DMS114 treated with DMSO at 0.1 percent for 48 hours (cell line): ENCODE data around the gene SSH3.

ENCODE experiments used
- DNase-seq: peaks from one replicate; lab custom pipeline; 2025; ENCODE audit not compliant: unreplicated experiment; lab: John Stamatoyannopoulos, UW

Gene SSH3

DNA sequence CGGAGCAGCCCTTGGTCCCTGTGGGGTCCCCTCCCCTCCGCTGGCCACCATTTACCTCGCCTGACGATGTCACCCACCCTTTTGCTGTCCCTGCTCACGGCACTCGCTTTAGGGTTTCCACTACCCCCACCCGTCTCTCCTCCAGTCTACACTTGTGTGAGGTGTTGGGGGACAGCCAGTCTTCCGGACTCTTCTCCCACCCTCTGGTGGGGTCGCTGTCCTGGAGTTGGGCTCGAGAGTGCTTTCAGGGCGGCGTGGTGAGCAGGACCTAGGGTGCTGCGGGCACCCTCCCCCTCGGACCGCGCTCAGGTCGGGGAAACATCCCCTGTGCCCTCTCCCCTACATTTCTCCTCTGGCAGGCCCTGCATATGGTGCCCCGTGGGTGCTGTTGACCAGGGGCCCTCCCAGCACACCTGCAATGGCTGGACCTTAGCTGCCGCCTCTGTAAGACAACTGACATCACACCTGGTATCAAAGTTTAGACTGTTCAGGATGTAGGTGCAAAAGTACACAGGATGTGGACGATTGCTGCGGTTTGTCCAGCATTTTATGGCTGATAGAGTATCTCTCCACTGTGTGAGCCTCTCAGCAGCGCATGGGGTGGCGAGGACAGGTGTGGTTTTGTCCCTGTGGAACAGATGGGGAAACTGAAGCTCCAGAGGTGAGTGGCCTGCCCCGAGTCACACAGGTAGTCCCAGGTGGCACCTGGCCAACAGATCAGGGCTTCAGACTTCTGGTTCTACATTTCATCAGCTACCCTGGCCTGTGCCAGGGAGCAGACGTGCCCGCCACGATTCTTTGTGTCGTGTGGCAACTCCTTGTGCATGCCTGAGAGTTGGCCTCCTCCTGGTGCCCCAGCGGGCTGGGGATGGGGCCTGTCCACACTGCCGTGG is 35.9 kb upstream of the SSH3 start:
- DNase-seq, result no peak

DNA sequence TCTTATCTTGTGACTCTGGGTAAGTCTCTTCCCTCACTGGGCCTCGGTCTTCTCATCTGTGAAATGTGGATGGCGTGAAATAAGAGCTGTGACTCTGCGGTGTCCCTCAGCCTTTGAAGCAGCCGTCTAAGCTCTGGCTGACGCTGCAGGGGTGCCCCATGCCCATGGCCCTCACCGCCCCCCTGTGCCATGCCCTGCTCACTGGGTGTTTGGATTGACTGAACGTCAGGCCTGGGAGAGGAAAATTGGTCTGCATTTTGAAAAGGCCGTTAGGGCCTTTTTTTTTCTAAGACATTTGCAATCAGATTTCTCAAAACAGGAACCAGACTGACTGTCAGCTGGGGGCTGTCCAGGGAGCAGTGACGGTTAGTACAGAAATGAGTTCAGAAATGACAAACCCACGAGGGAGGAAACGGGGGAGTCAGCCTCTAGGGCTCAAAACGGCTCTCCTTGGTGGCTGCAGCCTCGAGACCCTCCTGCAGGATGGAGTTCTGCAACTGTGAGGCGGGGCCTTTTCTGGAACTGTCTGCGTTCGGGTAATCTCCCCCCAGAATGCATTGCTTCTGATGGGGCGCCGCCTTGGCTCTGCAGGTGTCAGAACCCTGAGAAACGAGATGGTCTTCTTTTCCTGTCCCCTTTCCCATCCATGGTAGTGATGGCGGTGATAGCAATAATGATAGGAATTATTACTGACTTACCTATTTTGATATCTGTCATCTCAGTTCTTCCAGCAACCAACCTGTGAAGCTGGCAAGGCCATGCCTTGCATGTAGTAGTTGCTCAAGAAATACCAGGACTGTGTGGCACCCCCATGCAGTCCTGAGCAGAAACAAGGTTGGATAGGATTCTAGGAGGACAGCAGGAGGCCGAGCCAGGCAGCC is 35.0 kb upstream of the SSH3 start:
- no peak for DNase-seq

DNA sequence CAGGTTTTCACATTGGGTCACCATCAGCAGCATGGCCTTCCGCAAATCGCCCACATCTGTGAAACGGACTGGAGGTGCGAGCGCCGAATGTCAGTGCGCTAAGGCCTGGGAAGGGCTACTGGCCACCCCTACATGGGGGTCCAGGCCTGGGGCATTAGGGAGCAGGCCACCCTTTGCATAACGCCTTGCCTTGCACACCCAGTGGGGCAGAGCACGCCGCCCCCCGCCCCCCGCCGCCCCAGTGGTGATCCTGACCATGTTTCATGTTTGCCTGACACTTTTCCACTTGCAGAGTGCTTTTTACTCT is 34.4 kb upstream of the SSH3 start:
- DNase-seq, result no peak

DNA sequence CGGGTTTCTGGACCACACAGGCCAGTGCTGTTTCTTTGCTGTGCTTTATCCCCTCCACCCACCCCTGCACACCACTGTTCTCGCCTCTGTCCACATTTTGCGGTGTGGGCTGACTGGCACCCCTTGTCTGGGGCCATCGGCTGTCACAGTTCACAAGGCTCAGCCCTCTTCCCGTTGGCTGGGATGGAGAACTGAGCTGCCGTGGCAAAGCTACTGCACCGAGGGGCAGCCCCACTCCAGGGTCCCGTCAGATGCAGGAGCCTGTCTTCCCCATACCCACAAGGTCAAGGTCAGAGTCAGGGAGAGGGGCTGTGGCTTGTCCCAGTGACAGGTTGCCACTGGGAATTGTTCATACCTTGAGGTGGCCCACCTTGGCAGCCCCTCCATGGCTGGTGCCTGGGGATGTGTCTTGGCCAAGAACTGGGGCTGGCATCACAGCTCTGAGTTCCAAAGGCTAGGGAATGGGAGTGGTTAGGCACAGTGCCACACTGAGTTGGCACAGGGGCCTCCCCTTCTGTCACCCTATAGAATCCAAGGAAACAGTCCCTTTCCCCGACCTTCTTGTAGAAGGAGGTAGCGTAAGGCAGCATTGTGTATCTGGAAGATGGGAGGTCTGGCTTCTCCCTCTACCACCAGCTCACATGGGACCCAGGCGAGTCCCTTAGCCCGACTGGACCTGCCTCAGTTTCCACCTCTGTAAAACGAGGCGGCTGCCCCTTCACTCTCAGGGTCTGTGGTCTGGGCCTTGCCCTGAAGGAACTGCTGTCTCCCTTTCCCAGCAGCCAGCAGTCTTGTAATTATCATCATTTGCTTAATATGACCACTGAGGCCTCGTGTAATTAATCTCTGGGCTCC is 33.7 kb upstream of the SSH3 start:
- no peak for DNase-seq

DNA sequence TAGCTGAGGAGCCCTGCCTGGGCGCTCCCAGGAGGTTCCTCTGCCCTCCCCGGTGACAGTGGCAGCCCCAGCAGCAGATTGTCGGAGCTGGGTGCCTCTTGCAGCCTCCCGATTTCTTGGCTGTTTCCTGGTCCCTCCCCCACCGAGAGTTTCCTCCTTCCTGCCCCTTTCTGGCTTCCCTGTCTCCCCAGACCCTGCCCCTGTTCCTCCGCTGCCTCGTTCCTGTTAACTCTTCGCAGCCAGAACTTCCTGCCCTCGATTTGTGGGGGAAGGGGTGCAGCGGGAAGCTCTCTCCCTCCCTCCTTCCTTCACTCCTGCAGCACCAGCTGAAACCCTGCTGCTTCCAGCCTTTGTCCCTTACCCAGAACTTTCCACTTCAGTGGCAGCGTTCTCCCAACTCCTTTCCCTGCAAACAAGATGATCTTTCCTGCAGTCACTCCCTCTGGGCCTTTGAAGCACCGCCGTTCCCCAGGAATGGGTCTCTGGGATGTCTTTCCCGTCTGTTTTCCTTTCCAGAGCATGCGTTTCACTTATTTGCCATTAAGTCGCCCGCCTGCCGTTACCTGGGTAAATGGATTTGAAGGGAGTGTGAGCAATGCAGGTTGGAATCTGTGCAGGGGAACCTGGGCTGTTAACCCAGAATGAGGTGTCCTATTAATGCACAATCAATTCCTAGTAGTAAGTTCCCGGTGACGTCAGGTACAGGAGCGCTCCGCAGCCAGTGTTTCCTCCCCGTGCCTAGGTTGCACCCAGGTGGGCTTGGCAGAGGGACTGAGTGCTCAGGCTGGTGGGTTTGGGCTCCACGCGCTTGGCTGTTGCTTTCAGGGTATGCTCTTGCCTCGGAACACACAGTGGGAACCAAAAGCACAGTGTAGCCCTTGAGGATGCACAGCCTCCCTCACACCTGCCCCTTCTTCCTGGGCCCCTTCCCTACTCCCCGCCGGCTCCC is 32.8 kb upstream of the SSH3 start:
- DNase-seq, result no peak

DNA sequence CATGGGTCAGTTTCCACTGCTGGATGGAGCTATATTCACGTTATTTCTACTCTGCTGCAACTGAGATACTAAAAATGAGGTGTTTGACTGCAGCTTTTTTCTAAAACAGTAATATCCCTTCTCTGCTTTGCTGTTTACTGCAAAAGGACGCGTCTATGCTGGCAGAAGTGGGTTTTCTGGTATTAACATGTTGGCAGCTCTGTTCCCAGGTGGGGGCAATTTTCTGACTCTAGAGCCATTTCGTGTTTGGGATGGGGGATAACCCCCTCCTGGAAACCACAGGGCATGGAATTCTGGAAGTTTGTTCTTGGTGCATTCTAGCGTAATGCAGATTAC is 32.2 kb upstream of the SSH3 start:
- DNase-seq, result no peak

DNA sequence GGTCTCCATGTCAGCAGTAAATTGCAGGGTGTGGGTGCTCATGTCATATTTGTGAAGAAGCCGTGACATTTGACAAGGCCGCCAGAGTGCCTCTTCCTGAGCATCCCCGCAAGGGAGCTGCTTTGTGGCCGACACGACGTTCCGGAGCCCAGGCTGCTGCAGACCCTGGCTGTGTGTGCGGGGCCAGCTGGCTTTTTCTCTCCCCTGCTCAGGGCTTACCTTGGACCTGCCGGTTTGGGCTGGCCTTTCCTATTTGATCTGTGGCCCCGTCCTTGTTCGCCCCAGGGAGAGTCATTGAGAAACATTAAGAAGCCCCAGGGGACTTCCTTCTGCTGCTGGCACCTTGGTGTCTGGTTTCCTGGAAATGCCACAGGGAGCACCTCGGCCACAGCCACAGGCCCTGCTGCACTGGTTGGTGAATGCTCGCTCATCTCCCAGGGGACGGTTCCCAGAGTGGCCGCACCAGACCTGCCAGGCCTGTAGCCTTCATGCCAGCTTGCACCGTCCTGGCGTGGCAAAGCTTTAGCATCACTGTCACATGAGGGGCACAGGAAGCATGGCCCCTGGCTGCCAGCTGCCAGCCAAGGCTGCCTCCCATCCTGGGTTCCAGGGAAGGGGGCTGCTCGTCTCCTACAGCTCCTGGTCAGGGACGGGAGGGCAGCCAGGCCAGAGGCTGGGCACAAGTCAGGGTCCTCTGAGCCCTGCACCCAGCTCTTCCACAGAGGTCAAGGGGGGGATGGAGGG is 31.6 kb upstream of the SSH3 start:
- no peak for DNase-seq

DNA sequence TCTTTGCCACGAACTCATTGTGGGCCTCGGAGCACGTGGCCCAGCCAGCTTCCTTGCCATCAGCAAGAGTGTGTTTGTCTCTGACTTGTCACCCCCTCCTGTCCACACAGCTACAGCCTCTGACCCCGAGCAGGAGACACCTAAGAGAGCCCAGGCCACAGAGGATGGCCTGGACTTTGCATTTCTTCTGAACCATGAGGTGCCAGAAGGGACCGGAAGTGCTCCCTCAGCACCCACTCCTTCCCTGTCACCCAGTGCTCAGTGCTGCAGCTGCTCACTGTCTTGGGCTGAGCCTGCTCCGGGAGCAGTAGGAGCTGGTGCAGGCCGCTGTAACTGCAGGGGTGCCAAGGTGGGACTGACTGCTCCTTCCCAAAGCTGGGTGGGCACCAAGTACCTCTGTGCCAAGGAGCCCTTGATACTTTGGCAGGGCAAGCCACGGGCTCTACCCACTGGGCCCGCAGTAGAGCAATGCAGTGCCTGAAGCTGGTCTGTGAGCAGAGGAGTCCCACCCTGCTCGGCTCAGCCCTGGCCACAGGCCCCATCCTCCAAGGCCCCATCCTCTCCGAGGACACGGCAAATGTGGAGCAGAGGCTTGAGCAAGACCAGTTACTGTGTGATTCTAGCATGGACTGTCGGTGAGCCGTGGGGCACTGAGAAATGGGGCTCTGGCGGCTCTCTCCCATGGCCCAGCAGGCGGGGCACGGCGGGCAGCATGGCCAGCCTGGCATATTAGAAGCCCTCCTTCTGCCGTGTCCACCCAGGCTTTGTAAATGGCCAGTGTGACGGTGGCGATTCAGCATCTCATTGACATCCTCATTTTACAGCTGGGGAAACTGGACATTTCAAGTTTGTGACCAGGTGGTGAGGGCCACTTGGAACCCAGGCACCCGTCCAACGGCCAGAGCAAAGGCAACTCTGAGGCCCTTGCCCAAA is 30.7 kb upstream of the SSH3 start:
- no peak for DNase-seq

DNA sequence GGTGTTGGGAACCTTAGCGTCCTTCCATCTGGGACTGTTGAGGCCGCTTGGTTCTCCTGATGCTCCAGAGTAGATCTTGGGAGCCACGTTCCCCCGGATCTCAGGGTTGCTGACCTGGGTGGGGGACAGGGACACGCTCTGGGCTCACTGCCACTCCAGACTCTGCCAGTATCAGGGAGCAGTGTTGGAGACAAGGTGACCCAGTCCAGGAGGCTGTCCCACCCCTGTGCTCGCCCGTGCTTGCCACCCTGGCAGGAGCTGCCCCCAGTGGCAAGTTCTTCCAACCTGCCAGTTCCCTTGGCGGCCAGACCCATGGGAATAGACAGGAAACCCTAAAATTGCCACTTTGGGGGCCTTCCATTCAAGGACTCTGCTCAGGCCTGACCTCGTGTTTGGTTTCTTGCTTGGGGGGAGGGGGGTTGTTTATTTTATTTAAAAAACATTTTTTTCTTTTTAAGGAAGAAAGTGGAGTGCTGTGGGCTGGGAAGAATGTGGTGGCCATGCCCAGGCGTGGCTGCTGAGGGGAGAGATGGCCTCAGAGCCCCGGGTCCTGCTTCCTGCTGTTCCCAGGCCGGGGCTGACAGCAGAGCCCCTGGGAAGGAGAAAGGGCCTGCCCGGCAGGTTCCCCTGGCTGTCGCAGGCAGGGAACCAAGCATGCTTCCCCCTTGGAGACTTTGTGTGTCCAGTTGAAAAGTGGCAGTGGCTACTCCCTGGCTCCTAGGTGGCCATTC is 29.9 kb upstream of the SSH3 start:
- DNase-seq, result no peak

DNA sequence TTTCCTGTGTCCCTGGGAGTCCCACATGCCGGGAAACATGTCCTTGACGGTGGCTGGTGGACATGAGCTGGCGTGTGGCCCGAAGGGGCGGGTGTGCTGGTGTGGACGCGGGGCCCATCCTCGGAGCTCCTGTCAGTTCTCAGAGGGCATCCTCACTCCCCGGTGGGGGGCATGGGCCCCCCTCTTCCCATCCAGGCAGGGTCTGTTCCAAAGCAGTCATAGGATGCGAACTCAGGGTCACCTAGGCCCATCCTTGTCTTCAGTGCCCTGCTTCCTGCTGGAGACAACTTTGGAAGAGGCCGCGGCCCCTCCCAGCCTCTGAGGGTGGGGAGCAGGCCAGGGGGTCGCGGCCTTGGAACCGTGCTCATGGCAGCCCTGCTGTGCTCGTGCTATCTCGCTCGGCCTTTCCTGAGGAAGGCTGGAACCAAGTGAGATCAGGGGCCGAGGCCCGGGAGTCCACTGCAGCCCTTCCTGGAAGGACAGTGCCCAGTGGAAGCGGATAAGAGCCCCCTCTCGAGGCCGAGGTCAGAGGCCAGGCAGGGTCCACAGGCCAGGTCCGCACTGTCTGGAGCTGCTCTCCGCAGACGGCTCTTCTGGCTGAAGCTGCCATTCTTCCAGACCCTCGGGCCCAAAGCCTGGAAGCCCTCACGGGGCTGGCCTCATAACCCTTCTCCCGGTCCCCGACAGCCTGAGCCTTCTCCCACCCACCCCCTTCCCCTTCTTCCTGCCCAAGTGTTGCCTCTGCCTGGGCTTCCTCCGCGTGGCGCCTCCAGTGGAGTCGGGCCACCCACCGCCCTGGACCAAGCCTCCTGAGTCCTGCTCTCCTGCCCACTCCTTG is 28.3 kb upstream of the SSH3 start:
- DNase-seq, result no peak

DNA sequence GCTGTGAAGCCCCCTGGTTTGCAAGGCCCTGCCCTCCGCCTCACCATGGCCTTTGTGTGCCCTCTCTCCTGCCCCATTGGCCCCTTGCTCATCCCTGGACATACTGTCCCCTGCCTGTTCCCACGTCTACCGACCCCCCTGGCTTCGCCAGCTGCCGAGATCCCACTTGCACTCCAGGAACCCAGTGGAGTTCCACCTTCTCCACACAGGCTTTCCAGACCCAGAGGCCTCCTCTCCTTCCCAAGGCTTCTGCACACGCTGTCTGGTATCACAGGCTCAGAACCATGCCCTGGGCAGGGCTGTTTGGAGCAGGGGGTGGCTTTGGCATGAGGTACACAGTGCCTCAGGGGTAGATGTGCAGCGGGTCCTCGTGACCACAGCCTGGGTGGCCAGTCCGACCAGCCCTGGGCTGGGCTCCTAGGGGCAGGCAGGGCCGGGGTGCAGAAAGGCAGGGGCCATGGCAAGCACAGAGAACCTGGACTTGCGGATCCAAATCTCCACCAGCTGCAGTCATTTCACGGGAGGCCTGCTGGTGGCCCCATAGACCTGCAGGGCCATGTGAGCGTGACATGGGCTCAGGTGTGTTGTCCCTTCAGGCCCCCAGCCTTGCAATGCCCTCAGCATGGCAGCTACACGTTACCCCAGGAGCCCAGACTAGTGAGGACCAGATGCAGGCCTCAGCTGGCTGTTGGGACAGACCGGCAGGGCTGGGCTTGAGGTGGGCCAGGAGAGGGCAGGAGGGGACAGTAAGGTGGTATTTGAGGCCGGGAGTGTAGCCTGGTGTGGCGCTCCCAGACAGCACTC is 27.5 kb upstream of the SSH3 start:
- DNase-seq, result no peak

DNA sequence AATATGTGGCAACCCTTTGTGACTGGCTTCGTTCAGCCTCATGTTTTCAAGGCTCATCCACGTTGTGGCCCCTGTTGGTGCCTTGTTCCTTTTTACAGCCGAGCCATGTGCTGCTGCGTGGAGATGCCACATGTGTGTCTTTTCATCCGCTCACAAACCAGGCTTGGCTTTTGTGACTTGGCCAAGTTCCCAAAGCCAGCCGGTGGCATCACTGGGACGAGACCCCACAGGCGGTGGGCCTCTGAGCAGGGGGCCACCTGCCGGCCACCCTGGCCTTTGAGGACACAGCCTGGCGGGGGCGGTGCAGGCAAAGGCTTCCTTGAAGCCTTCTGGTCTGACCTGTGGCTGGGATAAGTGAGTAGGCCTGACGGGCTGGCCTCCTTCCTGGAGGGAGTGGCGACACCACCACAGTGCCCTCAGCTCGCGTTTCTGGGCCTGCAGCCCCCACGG is 26.5 kb upstream of the SSH3 start:
- no peak for DNase-seq

DNA sequence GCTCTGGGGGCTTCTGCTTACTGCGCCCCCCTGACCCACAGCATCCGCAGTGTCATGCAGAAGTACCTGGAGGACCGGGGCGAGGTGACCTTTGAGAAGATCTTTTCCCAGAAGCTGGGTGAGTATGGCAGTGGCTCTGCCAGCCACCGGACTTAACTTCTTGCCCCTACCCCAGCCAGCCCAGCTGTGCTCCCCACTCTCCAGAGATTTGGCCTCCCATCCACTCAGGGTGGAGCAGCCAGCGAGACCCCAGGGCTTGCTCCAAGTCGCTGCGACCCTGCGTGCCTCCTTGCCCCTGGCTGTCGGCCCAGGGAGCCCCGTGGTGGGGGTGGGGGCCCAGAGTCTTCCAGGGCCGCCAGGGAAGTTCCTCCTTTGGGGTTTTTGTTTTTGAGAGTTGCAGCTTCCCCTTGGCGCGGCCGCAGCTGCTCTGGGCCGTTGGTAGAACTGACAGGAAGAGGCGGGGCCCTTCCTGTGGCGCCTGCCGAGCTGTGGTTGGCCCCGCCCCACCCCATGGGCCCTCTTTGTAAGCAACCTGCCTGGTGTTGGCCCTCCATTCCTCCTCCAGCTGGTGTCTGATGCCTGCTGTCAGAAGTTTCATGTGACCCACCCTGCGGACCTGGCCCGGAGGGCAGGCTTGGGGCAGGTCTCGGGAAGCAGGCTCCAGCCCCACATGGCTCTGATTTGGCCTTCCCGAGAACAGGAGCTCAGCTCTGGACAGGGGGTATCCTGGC is 25.9 kb upstream of the SSH3 start:
- DNase-seq, result no peak

DNA sequence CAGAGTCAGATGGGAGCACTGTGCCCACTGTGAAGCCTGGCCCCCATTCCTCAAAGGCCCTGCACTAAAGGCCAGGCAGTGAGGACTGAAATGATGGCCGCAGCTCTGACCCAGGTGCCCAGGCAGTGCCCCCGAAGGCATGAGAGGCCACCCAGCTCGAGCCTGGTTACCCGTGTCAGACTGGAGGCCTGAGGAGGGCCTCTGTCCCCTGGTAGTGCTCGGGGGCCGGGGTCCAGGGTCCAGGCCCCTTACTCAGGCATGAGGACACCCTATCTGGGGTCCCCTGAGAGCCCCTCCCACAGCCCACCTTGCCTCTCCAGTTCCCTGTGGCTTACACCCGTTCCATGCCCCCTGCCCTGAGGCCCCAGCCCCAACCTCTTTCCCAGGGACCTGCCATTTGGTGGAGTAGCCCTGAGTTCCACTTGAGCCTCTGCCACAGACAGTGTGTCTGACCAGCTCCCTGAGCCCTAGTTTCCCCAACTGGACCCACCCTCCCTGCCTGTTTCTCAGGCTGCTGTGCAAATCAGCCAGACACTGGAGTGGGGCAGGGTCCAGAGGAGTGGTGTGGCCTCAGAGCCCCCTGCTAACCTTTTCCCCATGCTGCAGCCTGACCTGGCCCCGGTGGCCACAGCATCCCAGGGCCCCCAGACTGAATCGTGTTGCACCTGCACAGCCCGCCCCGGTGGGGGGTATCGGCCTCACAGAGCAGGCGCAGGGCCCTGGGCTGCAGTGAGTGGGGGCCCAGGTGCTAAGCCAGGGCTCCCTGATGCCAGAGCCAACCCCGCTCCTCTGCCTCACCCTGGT is 25.0 kb upstream of the SSH3 start:
- DNase-seq, result no peak
